Activated CD4-positive, CD25-positive, alpha-beta regulatory T cell (primary cell): ENCODE measurements around the gene ANKK1.

Experiments used
- DNase-seq, 4 experiments: peaks; one replicate each; lab custom pipeline; 2025; lab: John Stamatoyannopoulos, UW

ANKK1 gene

GRCh38 chr11:113387605-113388211, at the start of gene ANKK1:
Gene ANKK1, plus strand, starts transcription at chr11:113387779. Its CDS starts 106 bp downstream, at chr11:113387885.
- no peak for DNase-seq

GRCh38 chr11:113338730-113339129, 48.8 kb upstream of the ANKK1 start:
- no peak for DNase-seq

GRCh38 chr11:113339929-113340589, 47.5 kb upstream of the ANKK1 start:
- no peak for DNase-seq

- no peak for DNase-seq
Measured at GRCh38 chr11:113341388-113342165, 46.0 kb upstream of the ANKK1 start.

GRCh38 chr11:113345978-113346377, 41.6 kb upstream of the ANKK1 start:
- no peak for DNase-seq

- DNase-seq, result no peak
Measured at GRCh38 chr11:113349528-113349927, 38.1 kb upstream of the ANKK1 start.

GRCh38 chr11:113350336-113351067, 37.1 kb upstream of the ANKK1 start:
- no peak for DNase-seq

- no peak for DNase-seq
Measured at GRCh38 chr11:113351068-113351450, 36.5 kb upstream of the ANKK1 start.

GRCh38 chr11:113351480-113351879, 36.1 kb upstream of the ANKK1 start:
- DNase-seq, result no peak

GRCh38 chr11:113356203-113356602, 31.4 kb upstream of the ANKK1 start:
- no peak for DNase-seq

GRCh38 chr11:113363406-113363805, 24.2 kb upstream of the ANKK1 start:
- DNase-seq, result no peak

GRCh38 chr11:113363996-113364641, 23.5 kb upstream of the ANKK1 start:
- no peak for DNase-seq

- DNase-seq, result no peak
Measured at GRCh38 chr11:113365895-113366294, 21.7 kb upstream of the ANKK1 start.

- DNase-seq, result no peak
Measured at GRCh38 chr11:113369411-113369810, 18.2 kb upstream of the ANKK1 start.

GRCh38 chr11:113370634-113371033, 16.9 kb upstream of the ANKK1 start:
- no peak for DNase-seq

- no peak for DNase-seq
Measured at GRCh38 chr11:113372309-113372708, 15.3 kb upstream of the ANKK1 start.

- DNase-seq, result no peak
Measured at GRCh38 chr11:113373306-113373705, 14.3 kb upstream of the ANKK1 start.

- no peak for DNase-seq
Measured at GRCh38 chr11:113373981-113374560, 13.5 kb upstream of the ANKK1 start.

- DNase-seq, result no peak
Measured at GRCh38 chr11:113375402-113375801, 12.2 kb upstream of the ANKK1 start.

GRCh38 chr11:113376156-113376555, 11.4 kb upstream of the ANKK1 start:
- no peak for DNase-seq

- DNase-seq, result no peak
Measured at GRCh38 chr11:113377681-113378412, 9.7 kb upstream of the ANKK1 start.
